Measurements from ENCODE around the gene SLC25A3. TPM values are rescaled to one million over a fixed set of nuclear protein-coding genes. Genes with fewer than 3 reads are reported as not detected.
A peak's percentile ranks its signal among the peaks of the same experiment; 100 is the strongest.

The SLC25A3 gene
- total and polyA plus RNA-seq, 2 of the 13 experiments (the other 11 are each of a cell fraction or from before 2014, with no cell fraction given) = 292 to 829 TPM

GRCh38 chr12:98644712-98645571 is 51.5 kb downstream of the SLC25A3 start, which contains the start of the genes APAF1 and IKBIP (continued):
- TF ChIP-seq FOXC1 (CRISPR knock-in tag; IDR thresholded peaks at IDR 0.05; ENCODE audit: borderline replicate concordance) (no peak), ATAD3A (CRISPR knock-in tag; IDR thresholded peaks at IDR 0.05) (no peak), ZEB1 (IDR thresholded peaks at IDR 0.05; ENCODE audit: insufficient replicate concordance, low read depth) (no peak), HES4 (CRISPR knock-in tag; IDR thresholded peaks at IDR 0.05; ENCODE audit: borderline replicate concordance) (0 out of 2 replicates have a peak, but pooled peaks have one; percentile 3), ZNF777 (CRISPR knock-in tag; IDR thresholded peaks at IDR 0.05) (peak; percentile 99), PRDM10 (CRISPR knock-in tag; IDR thresholded peaks at IDR 0.05; ENCODE audit: low read depth) (peak; percentile 64), GATA4 (IDR thresholded peaks at IDR 0.05; ENCODE audit: borderline replicate concordance, low read depth) (peak; percentile 55; the same call in 1 of the 2 replicates), ZNF124 (CRISPR knock-in tag; IDR thresholded peaks at IDR 0.05) (0 out of 2 replicates have a peak, but pooled peaks have one; percentile 8), STAG1 (CRISPR knock-in tag; IDR thresholded peaks at IDR 0.05) (no peak), NONO (IDR thresholded peaks at IDR 0.05) (no peak), NONO (CRISPR knock-in tag; conservative IDR thresholded peaks at IDR 0.05) (no peak; the same call in 1 of the 2 replicates), TAF1 (CRISPR knock-in tag; IDR thresholded peaks at IDR 0.05) (peak; percentile 64), ZNF724P (CRISPR knock-in tag; IDR thresholded peaks at IDR 0.05; ENCODE audit: borderline replicate concordance) (no peak), SRSF9 (IDR thresholded peaks at IDR 0.05; ENCODE audit: borderline replicate concordance, insufficient read depth, low read depth, low read length, poor library complexity, severe bottlenecking) (no peak), ZNF547 (CRISPR knock-in tag; IDR thresholded peaks at IDR 0.05) (0 out of 2 replicates have a peak, but pooled peaks have one; percentile 15), SIX1 (CRISPR knock-in tag; IDR thresholded peaks at IDR 0.05; ENCODE audit: borderline replicate concordance) (no peak), SATB2 (CRISPR knock-in tag; IDR thresholded peaks at IDR 0.05) (no peak), SKI (IDR thresholded peaks at IDR 0.05; ENCODE audit: partially characterized antibody) (peak; percentile 41), SUZ12 (IDR thresholded peaks at IDR 0.05; ENCODE audit: low read depth, low read length) (peak; percentile 21; the same call in 1 of the 2 replicates)
- TF ChIP-seq, protein P1, sequence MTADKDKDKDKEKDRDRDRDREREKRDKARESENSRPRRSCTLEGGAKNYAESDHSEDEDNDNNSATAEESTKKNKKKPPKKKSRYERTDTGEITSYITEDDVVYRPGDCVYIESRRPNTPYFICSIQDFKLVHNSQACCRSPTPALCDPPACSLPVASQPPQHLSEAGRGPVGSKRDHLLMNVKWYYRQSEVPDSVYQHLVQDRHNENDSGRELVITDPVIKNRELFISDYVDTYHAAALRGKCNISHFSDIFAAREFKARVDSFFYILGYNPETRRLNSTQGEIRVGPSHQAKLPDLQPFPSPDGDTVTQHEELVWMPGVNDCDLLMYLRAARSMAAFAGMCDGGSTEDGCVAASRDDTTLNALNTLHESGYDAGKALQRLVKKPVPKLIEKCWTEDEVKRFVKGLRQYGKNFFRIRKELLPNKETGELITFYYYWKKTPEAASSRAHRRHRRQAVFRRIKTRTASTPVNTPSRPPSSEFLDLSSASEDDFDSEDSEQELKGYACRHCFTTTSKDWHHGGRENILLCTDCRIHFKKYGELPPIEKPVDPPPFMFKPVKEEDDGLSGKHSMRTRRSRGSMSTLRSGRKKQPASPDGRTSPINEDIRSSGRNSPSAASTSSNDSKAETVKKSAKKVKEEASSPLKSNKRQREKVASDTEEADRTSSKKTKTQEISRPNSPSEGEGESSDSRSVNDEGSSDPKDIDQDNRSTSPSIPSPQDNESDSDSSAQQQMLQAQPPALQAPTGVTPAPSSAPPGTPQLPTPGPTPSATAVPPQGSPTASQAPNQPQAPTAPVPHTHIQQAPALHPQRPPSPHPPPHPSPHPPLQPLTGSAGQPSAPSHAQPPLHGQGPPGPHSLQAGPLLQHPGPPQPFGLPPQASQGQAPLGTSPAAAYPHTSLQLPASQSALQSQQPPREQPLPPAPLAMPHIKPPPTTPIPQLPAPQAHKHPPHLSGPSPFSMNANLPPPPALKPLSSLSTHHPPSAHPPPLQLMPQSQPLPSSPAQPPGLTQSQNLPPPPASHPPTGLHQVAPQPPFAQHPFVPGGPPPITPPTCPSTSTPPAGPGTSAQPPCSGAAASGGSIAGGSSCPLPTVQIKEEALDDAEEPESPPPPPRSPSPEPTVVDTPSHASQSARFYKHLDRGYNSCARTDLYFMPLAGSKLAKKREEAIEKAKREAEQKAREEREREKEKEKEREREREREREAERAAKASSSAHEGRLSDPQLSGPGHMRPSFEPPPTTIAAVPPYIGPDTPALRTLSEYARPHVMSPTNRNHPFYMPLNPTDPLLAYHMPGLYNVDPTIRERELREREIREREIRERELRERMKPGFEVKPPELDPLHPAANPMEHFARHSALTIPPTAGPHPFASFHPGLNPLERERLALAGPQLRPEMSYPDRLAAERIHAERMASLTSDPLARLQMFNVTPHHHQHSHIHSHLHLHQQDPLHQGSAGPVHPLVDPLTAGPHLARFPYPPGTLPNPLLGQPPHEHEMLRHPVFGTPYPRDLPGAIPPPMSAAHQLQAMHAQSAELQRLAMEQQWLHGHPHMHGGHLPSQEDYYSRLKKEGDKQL (CRISPR knock-in tag; IDR thresholded peaks at IDR 0.05; ENCODE audit: low read depth) = no peak
- TF ChIP-seq, protein P2, sequence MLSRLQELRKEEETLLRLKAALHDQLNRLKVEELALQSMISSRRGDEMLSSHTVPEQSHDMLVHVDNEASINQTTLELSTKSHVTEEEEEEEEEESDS (CRISPR knock-in tag; IDR thresholded peaks at IDR 0.05; ENCODE audit: borderline replicate concordance) = no peak

Measured in HepG2 (cell line).